22Rv1 (cell line): Measurements from ENCODE around the gene KATNB1.

Experiments
- ZFX ChIP-seq: fragments of 450-650 bp; IDR thresholded peaks from 2 replicates; pipeline ENCODE4 v1.6.1; 2017; ENCODE audit warnings: antibody characterized with exemption, borderline replicate concordance
- TF ChIP-seq, protein P1 (sequence below): fragments of 450-650 bp; IDR thresholded peaks from 2 replicates; pipeline ENCODE4 v1.5.1; 2017; ENCODE audit warnings: mild to moderate bottlenecking

DNA sequence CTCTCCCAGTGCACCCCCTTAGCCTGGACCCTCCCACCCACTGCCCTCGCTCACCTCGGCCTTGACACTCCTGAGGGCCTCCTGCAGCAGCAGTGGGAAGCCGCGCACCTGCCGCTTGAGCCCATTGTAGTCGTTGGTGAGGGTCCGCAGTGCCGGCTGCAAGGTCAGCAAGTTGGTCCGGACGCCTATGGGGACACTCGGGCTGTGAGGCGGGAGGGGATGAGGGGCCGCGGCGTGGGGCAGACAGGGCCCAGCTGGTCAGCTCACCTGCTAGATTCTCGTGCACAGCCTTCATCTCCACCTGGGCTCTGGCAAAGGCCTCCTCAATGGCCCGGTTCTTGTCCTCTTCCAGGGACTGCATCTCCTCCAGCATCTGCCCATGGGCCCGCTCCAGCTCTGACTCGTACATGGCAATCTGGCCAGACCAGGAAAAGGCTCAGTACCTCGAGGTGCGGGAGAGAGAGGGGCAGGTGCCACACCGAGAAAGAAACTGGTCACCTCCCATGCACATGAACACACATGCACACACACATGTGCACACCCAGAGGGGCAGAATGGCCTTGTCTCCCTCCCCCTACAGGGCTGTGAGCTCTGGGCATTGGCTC lies 34.1 kb downstream of the KATNB1 start:
- TF ChIP-seq, protein P1, sequence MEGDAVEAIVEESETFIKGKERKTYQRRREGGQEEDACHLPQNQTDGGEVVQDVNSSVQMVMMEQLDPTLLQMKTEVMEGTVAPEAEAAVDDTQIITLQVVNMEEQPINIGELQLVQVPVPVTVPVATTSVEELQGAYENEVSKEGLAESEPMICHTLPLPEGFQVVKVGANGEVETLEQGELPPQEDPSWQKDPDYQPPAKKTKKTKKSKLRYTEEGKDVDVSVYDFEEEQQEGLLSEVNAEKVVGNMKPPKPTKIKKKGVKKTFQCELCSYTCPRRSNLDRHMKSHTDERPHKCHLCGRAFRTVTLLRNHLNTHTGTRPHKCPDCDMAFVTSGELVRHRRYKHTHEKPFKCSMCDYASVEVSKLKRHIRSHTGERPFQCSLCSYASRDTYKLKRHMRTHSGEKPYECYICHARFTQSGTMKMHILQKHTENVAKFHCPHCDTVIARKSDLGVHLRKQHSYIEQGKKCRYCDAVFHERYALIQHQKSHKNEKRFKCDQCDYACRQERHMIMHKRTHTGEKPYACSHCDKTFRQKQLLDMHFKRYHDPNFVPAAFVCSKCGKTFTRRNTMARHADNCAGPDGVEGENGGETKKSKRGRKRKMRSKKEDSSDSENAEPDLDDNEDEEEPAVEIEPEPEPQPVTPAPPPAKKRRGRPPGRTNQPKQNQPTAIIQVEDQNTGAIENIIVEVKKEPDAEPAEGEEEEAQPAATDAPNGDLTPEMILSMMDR, result no peak
- TF ChIP-seq ZFX, result no peak
